NCI-H187 (cell line): ENCODE data around the gene FCAMR.

Experiments used
- DNase-seq, 2 experiments: peaks; one replicate each; lab custom pipeline; 2025; lab: John Stamatoyannopoulos, UW

The FCAMR gene

DNA sequence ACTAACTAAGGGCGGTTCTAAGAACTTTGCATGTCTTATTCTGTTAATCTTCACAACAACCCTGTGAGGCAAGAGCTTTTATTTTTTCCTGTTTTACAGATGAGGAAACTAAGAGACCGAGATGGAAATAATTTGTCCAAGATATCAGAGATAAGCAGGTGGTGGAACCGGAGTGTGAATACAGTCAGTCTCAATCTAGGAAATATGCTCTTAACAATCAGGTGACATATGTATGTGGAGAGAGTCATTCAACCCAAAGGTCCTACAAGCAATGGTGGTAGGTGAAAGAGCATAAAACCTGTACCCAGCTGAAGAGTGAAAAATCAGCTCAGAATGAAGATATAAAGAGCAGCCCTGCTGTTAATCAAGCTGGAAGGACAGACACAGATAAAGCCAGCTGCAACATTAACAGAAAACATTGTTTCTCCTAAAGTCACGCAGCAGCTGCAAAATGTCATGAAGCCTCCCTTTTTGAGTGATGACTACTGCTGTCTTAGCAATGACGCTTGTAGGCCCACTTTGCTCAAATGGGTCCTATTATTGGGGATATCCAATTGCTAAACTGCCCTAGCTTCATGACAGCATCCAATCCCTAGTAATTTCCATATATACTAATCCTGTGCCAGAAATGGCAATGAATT lies 30.5 kb upstream of the FCAMR start:
- no peak for DNase-seq

DNA sequence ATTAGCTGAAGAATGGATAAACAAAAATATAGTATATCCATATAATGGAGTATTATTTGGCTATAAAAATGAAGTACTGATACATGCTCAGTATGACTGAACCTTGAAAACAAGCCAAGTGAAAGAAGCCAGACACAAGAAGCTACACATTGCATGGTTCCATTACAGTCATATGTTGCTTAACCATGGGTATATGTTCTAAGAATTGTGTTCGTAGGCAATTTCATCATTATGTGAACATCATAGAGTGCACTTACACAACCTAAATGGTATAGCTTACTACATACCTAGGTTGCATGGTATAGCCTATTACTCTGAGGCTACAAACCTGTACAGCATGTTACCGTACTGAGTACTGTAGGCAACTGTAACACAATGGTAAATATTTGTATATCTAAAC lies 28.6 kb upstream of the FCAMR start:
- DNase-seq: no peak

DNA sequence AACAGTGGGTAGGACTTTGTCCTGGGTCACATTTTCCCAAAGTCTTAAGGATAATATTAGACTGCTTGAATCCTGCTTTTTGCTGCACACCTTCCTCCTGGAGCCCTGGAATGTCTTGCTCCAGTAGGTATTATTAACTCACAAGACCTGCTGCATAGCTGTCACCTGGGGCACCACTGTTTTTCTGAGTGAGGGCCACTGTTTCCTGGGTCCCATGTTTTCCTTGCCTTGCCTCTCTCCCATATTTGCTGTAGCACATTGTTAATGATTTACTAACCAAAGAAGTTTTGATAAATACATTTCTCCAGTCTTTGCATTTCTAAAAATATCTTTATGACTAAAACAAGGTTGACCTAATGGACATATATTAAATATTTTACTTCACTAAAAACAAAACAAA lies 22.5 kb upstream of the FCAMR start:
- no peak for DNase-seq

DNA sequence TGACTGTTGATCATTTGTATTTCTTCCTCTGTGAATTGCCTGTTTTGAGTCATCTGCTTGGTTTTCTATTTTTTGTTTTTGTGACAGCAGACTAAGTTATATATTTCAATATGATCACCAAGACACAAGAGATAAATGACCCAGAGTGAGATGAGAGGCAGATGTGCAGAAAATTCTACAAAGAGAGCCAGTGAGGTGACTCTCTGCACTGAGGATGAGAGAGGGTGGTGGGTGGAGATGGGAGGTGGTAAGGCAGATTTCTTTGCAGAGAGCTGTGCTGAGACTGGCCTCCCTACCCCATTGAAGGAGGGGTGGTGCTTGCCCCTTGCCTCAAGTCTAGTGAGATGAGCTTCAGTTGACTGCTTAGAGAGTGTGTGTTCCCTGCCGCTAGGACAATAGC lies 17.6 kb upstream of the FCAMR start:
- no peak for DNase-seq

DNA sequence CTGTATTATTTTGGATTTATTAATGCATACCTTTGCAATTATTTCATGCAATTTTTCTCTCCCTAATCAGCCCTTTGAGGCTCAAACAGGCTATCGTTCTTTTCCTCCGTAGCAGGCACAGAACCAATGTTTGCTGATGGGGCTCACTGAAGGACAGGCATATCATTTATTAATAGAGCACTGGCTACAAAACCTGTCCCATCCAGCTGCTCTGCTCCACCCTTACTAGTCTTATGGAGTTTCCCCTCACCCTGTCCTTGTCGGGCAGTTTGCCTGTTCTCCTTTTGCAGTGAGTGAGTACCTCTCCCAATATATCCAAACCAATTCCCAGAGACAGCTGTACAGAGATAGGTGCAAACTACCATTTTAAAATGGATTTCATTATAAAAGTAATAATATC lies 16.6 kb upstream of the FCAMR start:
- DNase-seq: no peak

DNA sequence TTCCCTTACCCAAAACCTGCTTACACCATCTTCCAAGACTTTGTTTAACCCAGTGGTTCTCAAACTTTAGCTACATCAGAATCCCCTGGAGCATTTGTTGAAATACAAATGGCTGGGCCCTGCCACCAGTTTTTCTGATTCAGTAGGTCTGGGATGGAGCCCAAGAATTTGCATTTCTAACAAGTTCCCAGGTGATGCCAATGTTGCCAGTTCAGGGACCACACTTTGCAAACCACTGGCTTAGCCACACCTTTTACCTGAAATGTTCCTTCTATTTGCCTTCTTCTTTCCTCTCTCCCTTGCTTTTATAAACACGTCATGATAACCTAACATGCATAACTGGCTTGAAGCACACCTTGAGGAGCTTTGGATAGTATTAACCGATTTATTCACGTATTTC lies 16.1 kb upstream of the FCAMR start:
- DNase-seq: no peak

DNA sequence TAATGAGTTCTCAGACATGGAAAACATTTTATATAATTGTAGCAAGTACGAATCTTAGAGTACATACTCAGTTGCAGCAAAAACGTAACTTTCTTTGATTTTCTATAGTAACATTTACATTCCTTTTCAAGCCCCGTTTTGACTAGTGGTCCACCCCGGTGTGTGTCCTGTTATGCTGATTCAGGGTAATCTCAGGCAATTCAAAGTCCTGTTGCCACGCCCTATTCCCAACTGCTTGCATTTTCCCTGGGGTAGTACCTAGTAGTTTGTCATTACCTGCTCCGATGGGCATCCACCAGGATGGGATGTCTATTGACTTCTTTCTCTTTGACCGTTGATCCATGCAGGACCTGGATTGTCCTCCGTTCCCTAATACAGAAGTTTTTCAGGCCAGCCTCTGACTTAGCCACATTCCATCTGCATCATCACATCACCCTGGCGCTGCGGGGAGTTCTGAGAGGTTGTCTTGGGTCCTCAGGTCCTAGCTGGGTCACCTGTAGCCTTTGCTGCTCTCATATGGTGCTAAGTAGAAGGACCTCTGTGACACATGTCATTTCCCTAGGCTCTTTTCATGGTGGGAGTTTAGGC lies 15.0 kb upstream of the FCAMR start:
- DNase-seq: no peak

DNA sequence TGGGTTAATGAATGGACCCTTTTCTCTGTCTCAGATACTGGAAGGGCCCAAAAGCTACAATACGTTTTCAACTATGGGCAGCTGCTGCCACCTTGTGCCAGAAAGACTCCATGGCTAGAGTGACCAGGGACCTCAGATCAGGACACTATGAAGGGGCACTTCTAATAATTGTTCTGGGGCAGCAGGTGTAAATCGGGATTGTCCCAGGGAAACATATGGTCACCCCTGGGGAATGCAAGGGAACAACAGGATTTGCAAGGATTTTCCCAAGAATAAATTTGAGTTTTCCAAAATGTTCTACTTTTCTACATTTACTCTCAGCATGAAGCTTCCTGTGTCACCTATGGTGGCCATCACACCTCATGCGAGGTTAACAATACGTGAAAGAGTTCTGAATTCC lies 12.0 kb upstream of the FCAMR start:
- DNase-seq: peak in 1 of 2 experiments; percentile 28

DNA sequence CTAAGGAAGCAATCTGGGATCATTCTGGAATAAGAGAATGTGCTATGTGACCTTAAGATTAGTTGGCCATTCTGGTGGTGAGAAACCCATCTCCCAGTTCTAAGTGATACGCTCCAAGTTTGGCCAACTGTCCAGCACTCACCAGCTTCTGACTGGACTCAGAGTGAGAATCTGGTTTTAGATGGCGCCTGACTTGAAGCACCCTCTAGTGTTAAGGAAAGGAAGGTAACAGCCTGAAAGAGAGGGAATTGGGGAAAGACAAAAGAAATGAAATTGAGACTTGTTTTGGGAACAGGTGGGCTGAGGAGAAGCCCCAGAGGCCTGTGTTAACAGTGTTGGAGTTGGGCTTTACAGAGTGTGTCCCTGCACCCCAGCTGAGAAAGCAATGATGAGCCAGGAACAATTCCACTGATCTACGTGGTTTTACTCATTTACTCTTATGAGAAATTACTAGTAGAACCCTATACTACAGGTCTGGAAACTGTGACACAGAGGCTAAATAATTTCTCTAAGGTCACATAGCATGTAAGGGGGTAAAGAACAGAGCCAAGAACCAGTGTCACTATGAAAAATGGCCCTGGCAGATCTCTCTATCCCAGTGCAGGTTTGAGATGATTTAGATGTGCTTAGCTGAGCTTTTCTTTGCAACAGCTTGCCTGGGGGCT lies 9.3 kb upstream of the FCAMR start:
- DNase-seq: no peak

DNA sequence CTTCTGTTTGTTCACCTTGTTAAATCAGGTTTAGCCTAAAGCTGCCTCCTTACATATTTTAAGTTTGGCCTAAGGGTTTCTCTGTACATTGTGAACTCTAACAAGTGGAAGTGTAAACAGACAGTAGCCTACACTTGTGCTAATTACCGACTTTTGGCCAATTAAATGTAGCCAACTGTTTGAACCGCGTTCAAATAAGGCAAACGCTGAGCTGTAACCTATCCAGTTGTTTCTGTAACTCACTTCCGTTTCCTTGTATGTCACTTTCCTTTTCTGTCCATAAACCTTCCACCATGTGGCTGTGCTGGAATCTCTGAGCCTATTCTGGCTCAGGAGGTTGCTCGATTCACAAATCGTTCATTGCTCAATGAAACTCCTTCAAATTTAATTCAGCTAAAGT lies 8.0 kb upstream of the FCAMR start:
- no peak for DNase-seq

DNA sequence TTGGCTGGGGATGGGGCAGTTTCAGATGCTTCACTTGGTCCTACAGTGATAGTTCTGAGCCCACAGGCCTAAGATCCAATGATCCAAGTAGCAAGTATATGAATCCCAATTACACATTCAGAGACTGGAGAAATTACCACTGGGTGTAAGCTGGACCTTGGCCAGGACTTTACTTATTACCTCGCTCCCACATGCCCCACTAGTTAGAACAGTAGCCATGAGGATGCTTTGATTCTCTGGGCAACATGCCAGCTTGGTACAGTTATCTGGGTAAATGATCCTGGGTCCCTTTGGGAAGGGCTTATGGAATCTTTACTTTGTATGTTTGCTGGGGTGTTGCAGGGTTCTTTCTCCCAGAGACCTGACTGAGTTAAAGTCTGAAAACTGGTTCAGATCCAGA lies 5.0 kb upstream of the FCAMR start:
- DNase-seq: no peak

DNA sequence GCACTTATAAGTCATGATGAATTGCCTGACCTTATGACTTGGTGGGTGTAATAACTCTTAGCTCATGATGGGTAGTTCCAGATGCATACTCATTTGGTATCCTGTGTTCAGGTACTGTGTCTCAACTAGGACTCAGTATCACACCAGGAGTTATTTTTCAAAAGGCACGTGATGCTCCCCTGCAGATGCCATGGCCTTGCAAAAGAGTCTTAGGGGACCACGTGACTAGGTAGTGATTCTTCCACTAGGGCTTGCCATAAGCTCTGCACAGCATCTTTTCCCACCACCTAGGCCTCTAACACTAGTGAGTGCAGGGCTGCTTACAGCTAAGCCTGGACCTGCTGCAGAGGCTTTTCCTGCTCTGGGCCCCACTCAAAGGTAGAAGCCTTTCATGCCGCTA lies 3.9 kb upstream of the FCAMR start:
- DNase-seq: no peak

DNA sequence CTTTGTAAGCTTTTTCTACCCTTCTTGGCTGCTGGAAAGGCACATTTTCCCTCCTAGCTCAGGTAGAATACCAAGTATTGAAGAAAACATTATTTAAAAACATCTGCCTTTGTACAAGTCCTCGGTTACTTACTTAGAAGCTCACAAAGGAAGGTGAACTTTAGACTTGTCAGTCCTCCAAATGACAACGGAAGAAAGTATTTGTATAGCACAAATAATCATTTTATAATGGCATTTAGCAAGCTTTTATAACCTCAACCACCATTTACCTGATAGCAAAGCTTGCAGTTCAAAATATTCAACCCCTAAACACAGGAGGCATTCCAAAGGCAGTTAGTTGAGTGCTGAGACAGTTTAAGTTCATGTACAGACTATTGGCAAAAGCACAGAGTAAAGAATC lies 2.5 kb upstream of the FCAMR start:
- no peak for DNase-seq

DNA sequence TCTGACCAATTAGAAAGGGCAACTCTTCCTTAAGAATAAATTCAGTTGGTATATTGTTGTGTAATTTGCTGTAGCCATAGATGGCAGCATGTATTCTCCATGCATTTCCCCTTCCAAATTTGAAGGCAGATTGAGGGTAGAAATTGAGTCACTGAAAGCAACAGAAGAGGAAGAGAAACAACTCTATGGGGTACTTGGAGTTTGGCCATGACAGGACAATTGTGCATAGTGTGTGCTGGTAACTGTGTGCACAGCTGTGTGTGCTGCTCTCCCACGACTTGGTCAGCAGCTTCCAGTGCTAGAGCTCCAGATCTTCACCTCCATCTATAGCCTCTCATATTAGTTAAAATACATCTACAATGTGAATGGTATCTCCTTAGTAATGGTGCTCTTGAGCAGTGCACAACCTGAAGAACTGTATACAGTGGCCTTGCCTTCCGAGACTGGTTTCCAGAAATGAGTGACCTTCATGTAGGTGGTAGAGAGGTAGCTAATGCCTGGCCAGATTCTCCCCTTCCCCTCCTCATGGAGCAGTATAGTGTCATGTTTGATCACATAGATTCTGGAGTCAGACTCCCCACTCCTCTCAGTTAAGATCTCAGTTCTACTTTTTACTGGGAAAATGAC lies 882 bp upstream of the FCAMR start:
- DNase-seq: no peak

DNA sequence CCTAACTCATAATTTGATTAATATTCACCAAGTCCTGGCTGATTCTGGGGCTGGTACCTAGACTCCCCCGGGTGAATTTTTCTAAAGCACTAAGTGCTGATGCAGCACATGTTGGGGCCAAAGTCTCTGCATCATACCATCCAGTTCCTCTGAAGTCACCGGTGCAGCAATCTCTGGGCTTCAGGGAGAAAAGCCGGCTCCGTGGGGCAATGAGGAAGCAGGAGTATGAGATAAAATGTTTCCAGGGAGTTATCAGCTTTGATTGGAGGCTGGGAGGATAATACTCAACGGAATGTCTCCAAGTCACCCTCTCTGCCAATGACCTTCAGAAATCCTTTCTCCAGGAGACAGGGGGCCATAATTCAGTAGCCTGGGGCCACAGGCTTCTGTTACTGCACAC lies 1.2 kb downstream of the FCAMR start:
- no peak for DNase-seq

DNA sequence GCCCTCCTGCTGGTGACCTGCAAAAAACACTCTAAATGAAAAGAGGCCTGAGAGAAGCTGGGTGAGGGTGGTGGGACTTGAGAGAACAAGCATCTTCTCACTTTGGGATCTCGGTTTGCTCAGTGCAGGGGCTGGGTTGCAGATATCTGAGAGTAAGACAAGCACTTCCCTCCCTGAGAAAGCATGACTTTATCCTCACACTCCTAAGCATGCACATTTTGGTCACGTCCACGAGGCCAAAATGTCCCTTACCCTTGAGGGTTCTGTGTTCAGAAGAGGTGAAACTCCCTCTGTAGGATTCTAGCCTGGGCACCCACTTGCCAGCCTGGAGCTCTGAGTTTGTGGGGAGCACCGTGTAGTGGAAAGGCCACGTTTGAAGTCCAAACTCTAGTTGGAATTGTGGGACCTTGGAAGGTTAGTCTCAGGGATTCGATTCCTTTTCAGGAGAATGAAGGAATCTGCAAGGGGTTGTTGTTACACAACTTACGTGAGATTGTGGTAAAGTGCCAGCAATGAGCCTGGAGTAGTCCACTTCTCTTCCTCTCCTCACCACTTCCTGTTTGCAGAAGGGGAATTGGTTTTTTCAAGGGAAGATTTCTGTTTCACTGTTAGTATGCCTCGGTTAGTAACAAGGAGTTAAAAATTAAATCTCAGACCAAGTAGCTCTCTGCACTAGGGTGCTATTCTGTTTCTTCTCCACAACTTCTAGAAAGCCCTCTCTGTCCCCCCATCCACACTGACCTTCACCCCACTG lies 3.0 kb downstream of the FCAMR start:
- DNase-seq: no peak

DNA sequence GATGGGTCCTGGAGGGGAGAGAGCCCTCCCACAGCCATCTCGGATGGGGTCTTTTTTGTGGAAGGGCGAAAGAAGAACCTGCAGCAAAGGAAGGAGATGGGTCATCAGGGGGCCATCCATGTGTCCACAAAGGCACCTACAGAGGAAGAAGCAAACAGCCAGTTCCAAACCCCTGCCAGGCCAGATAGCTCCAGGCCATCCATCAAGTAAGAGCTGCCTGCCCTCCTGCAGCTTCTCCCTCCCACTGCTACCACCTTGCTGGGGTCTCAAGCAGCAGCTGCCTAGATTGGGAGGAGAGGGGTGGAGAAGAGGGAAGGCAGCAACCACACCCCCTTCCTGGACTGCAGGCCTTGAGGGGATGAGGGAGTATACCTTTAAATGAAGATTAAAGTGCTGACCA lies 4.5 kb downstream of the FCAMR start:
- DNase-seq: no peak

DNA sequence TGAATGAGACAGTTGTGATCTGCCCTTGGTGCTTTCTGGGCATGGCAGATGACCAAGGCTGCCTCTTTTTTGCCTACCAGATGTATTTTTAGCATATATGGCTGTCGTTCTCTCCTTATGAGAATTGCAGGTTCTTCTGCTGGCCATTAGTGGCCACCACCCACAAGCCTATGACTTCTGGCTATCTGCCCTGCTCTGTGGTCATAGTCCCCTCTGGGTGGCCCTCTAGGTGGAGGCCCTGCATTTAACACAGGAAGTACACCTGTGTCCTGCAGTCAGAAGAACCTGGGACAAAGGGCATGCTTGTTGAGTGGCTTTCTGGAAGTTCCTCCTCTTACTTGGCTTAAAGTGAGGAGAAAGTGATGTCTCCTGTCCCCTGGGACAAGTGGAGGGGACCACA lies 6.5 kb downstream of the FCAMR start:
- DNase-seq: no peak

DNA sequence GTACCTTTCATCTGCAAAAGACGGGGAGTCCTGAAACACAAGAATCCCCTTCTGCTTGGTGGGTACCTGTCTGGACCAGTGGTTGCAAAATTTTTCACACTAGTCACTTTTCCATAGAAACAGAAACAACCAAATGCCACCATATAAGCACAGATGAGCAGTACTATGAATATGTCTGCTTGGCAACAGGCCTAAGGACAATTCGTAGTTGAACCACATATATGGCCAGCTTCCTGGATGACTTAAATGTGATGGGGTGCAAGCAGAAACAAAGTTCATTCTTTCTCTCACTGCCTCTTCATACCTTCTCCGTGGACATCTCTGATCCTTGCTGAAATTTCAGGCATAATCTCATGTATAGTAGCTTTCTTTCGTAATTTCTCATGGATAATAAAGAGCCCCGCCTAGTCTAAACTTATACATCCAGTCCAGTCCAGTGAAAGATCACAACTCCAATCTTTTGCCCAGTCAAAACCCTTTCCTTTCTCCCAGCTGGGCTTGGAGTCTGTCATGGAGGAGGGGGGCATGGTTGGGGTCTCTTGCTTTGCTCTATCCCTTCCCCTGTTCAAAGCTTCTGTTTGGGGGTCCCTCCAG lies 7.0 kb downstream of the FCAMR start:
- no peak for DNase-seq

DNA sequence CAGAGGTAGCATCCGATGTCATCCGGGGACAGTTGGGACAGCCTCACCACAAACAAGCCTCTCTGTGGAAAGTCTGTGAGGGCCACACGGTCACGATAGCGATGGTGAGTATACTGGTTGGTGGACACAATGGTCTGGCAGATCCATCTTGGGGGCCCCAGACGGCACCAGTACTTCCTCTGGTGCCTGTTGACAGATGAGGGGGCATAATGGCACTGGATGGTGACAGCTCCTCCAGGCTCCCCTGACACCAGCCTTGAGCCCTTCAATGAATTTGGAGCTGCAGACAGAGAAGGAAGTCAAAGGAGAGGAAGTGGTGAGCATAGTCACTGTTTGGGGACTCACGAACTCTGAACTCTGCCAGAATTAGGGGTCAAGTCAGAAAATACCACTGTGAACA lies 8.0 kb downstream of the FCAMR start:
- no peak for DNase-seq

DNA sequence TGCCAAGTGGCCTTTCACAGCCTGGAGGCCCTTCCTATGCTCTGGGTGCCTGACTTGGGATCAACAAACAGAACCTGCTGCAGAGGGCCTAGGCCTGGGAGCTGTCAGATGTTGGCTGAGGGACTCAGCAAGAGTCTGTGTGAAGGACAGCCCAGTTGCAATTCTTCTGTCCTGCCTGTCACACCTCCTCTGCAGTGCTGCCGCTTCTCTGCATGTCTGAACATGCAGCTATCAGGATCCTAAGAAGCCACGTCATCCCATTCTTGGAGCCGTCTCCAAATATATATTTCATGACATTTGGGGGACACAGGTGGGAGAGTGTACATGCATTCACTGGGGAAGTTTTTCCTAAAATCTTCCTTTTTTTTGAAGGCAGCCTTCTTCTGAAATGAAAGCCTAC lies 8.6 kb downstream of the FCAMR start:
- DNase-seq: no peak

DNA sequence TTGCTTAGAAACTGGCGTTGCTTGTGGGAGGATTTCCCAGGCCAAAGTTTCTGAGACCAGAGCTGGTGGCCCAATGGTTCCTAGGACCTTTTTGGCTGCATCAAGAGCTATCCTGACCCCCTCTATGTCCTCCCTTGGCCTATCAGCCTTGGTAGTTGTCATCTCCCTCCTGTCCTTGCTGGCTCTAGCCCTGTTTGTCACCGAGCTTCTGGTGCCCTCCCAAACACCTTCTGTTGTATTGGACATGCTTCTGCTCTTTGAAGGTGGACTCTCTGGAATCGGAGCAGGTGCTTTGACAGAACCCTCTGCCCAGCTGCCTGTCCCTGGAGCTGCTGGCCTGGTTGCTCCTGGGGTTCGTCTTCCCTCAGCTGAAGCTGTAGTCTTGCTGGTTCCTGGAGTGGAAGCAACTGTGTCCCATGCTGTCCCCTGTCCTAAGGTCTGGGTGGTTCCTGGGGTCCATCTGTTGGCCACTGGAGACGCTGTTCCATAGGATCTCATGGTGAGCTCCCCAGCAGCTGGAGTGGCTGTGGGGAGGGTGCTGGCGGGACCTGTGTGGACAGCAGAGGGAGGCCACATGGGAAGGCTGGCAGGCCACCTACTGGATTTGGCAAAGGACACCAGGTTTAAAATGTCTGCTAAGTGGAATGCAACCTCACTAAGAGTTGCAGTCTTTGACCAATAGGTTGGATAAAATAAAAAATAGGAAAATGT lies 9.4 kb downstream of the FCAMR start:
- no peak for DNase-seq
